Gastrocnemius medialis (tissue), 4 donors: ENCODE results near the gene SMTN. TPM values are rescaled to one million over a fixed set of nuclear protein-coding genes. Genes with fewer than 3 reads are reported as not detected.

Source experiments
- ATAC-seq, 2 donors: fragments of 150-250 bp; one replicate each; pipeline ENCODE4 v1.9.1; 2016
- DNase-seq, 2 donors: peaks; one replicate each; pipeline ENCODE4 v3.0.0-alpha.2; 2019
- H3K27ac ChIP-seq, 4 donors: fragments of 200-600 bp; sonication (generic); 1 replicate in 1 of 4; 2 replicates in 3 of 4; pipeline ENCODE4 v1.5.1; 2016 to 2018; ENCODE audit warnings: mild to moderate bottlenecking in 2 of 4, moderate library complexity in 1 of 4
- H3K27me3 ChIP-seq, 3 donors: fragments of 200-600 bp; sonication (generic) in 2 of 3; 1 replicate in 1 of 3; 2 replicates in 2 of 3; pipeline versions ENCODE4 v1.5.1 to v1.6.0; 2016 to 2019; ENCODE audit warnings: mild to moderate bottlenecking in 1 of 3, moderate library complexity in 1 of 3
- H3K36me3 ChIP-seq, 2 donors: fragments of 200-600 bp; sonication (generic) in 1 of 2; one replicate each; pipeline ENCODE4 v1.5.1; 2017 to 2018
- H3K4me1 ChIP-seq, 2 donors: fragments of 200-600 bp; sonication (generic) in 1 of 2; one replicate each; pipeline ENCODE4 v1.5.1; 2016 to 2017; ENCODE audit warnings: mild to moderate bottlenecking in 2 of 2
- H3K4me3 ChIP-seq, 4 donors: fragments of 200-600 bp; sonication (generic) in 3 of 4; 1 replicate in 1 of 4; 2 replicates in 3 of 4; pipeline ENCODE4 v1.5.1; 2016 to 2019; ENCODE audit warnings: mild to moderate bottlenecking in 2 of 4
- H3K9me3 ChIP-seq, 3 donors: fragments of 200-600 bp; sonication (generic) in 2 of 3; 1 replicate in 1 of 3; 2 replicates in 2 of 3; pipeline ENCODE4 v1.5.1; 2016 to 2019
- POLR2A ChIP-seq, 2 donors: fragments of 450-650 bp; IDR thresholded peaks; one replicate each; pipeline ENCODE4 v1.6.1; 2017; ENCODE audit warnings: antibody characterized with exemption in 2 of 2, mild to moderate bottlenecking in 2 of 2, moderate library complexity in 2 of 2
- in situ Hi-C, 4 donors: fragments of 200-750 bp; cut with MboI; loops; one replicate each; pipeline versions ENCODE4 v1.15.0 to v1.8.0; 2017; ENCODE audit warnings: low sequenced_read_pairs in 4 of 4
- intact Hi-C: fragments of 100-400 bp; cut with DNase I; formaldehyde crosslinking; loops from one replicate; pipeline ENCODE4 v1.15.1; 2023; ENCODE audit warnings: low total_unique reads
- total RNA-seq, 4 donors: library from RNA; depleted of rRNA; stranded (reverse); fragments of >200 nt; gene quantifications; one replicate each; pipeline versions ENCODE4 v1.1.0 to v1.2.3, GENCODE V29; 2016
- TF ChIP-seq, protein P1 (sequence below), 5 experiments: fragments of 450-650 bp in 3 of 5; fragments of 200-600 bp in 2 of 5; sonication (generic) in 2 of 5; IDR thresholded peaks in 4 of 5; conservative IDR thresholded peaks in 1 of 5; 1 replicate in 4 of 5; 2 replicates in 1 of 5; pipeline ENCODE4 v1.5.1; 2016 to 2019; ENCODE audit warnings: antibody characterized with exemption in 5 of 5, mild to moderate bottlenecking in 3 of 5, moderate library complexity in 3 of 5

SMTN gene
- total RNA-seq, 4 donors from 2014 or later: 39.5 to 104 (median 45.3) TPM

DNA sequence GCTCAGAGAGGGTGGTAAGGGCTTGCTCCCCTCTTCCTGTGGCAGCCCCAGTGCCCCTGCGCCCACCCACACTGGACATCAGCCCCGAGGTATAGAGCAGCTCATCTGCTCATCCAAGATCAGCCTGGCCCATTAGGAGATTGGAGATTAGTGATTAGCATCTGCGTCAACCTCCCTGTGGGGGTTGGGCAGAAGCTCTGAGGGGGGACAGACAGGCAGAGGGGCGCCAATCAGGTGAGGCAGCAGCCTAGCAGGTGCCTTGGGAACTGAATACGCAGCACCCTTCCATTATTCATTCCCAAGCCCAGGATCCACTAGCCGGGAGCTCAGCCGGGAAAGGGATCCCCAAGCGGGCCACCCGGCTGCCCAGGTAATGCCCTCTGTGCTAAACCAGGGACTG, 11.0 kb downstream of the SMTN start:
- Histone ChIP-seq H3K4me3 (no peak overlapping the region), H3K36me3 (peaks cover 0 to 37% of the 10 kb centered on the region in 2 donors), H3K27ac (peak overlapping the region; percentile 93 to 98 (median 95)), H3K9me3 (no peaks in the 10 kb centered on the region), H3K4me1 (peaks cover 33 to 56% of the 10 kb centered on the region in 2 donors), H3K27me3 (no peaks in the 10 kb centered on the region)
- intact Hi-C loops: no loop called here
- in situ Hi-C loops: loop anchor here in 2 of 4 donors (5.0 to 10.0 kb wide), 3 partner anchors 55 to 143 kb away; no protein-coding TSS in a partner anchor
- no peak for TF ChIP-seq POLR2A (IDR thresholded peaks at IDR 0.05)
- TF ChIP-seq, protein P1, sequence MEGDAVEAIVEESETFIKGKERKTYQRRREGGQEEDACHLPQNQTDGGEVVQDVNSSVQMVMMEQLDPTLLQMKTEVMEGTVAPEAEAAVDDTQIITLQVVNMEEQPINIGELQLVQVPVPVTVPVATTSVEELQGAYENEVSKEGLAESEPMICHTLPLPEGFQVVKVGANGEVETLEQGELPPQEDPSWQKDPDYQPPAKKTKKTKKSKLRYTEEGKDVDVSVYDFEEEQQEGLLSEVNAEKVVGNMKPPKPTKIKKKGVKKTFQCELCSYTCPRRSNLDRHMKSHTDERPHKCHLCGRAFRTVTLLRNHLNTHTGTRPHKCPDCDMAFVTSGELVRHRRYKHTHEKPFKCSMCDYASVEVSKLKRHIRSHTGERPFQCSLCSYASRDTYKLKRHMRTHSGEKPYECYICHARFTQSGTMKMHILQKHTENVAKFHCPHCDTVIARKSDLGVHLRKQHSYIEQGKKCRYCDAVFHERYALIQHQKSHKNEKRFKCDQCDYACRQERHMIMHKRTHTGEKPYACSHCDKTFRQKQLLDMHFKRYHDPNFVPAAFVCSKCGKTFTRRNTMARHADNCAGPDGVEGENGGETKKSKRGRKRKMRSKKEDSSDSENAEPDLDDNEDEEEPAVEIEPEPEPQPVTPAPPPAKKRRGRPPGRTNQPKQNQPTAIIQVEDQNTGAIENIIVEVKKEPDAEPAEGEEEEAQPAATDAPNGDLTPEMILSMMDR (IDR thresholded peaks at IDR 0.05 in 4 of 5, conservative IDR thresholded peaks at IDR 0.05 in 1 of 5): no peak
- no peak for ATAC-seq
- DNase-seq: no peak

- Histone ChIP-seq H3K9me3 (no peaks in the 10 kb centered on the region), H3K4me1 (peaks cover 35 to 64% of the 10 kb centered on the region in 2 donors), H3K27ac (peak overlapping the region; percentile 93 to 98 (median 95)), H3K27me3 (no peaks in the 10 kb centered on the region), H3K36me3 (peaks cover 0 to 41% of the 10 kb centered on the region in 2 donors), H3K4me3 (peak overlapping the region; percentile 53 to 62 (median 59))
- TF ChIP-seq, protein P1 (IDR thresholded peaks at IDR 0.05 in 4 of 5, conservative IDR thresholded peaks at IDR 0.05 in 1 of 5): no peak
- peak; percentile 55 to 84 for TF ChIP-seq POLR2A (IDR thresholded peaks at IDR 0.05)
- intact Hi-C loops: loop anchor here (1.0 kb wide), 2 partner anchors 9 to 14 kb away; partner anchors contain the start of gene SELENOM
- DNase-seq: peak; percentile 79 to 93
- peak; percentile 71 to 75 for ATAC-seq
- in situ Hi-C loops: loop anchor here in 2 of 4 donors (5.0 to 10.0 kb wide), 3 partner anchors 54 to 142 kb away; no protein-coding TSS in a partner anchor
These were observed 12.2 kb downstream of the SMTN start for GRCh38 chr22:31093086-31093850.

DNA sequence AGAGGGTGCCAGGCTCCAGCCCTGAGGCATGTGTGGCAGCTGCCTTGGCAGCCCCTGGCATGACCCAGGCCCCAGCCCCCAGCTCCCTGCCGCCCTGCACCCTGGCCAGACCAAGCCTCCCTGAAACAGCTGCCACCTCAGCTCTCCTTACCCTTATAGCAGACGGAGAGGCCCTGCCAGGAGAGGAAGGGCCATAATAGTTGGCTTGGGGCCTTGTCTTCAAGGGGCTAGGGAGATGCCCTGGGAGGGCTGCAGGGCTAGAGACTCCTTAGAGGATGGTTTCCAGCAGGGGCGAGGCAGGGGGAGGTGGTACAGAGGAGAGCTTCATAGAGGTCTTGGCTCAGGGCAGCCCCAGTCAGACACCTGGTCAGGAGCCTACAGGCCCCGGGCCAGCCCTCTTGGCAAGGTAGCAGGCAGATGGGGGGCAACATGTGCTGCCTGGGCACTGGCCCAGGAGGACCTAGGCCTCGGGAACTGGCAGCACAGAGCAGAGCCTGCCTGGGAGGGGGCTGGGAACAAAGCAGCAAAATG, 13.0 kb downstream of the SMTN start:
- ATAC-seq (peak; percentile 67 to 77), DNase-seq (peak; percentile 78 to 92)
- Histone ChIP-seq H3K4me1 (peaks cover 40 to 72% of the 10 kb centered on the region in 2 donors), H3K36me3 (peaks cover 0 to 47% of the 10 kb centered on the region in 2 donors), H3K9me3 (no peaks in the 10 kb centered on the region), H3K27me3 (no peaks in the 10 kb centered on the region), H3K4me3 (peak overlapping the region; percentile 53 to 62 (median 59)), H3K27ac (peak overlapping the region; percentile 93 to 98 (median 95))
- intact Hi-C loops (no loop called here), in situ Hi-C loops (loop anchor here in 2 of 4 donors (5.0 to 10.0 kb wide), 3 partner anchors 53 to 141 kb away; no protein-coding TSS in a partner anchor)
- TF ChIP-seq POLR2A (IDR thresholded peaks at IDR 0.05): no peak
- TF ChIP-seq, protein P1 (IDR thresholded peaks at IDR 0.05 in 4 of 5, conservative IDR thresholded peaks at IDR 0.05 in 1 of 5): no peak

- Histone ChIP-seq H3K4me3 (peak overlapping the region in 1 of 4 donors; percentile 62), H3K9me3 (no peaks in the 10 kb centered on the region), H3K36me3 (peaks cover 0 to 54% of the 10 kb centered on the region in 2 donors), H3K4me1 (peaks cover 47 to 72% of the 10 kb centered on the region in 2 donors), H3K27ac (peak overlapping the region; percentile 93 to 98 (median 95)), H3K27me3 (no peaks in the 10 kb centered on the region)
- no peak for DNase-seq
- intact Hi-C loops: no loop called here
- in situ Hi-C loops: loop anchor here in 2 of 4 donors (5.0 to 10.0 kb wide), 3 partner anchors 53 to 140 kb away; no protein-coding TSS in a partner anchor
- TF ChIP-seq, protein P1 (IDR thresholded peaks at IDR 0.05 in 4 of 5, conservative IDR thresholded peaks at IDR 0.05 in 1 of 5): no peak
- no peak for TF ChIP-seq POLR2A (IDR thresholded peaks at IDR 0.05)
- ATAC-seq: no peak
These were observed 13.6 kb downstream of the SMTN start for GRCh38 chr22:31094741-31095140.
